HepG2 (cell line): ENCODE data around the gene CSKMT. TPM values are rescaled to one million over a fixed set of nuclear protein-coding genes. Genes with fewer than 3 reads are reported as not detected.
A peak's percentile ranks its signal among the peaks of the same experiment; 100 is the strongest.

Source experiments
- CCDC6 ChIP-seq: sonication (generic); formaldehyde crosslinking; IDR thresholded peaks from 2 replicates; pipeline ENCODE4 v1.8.1; 2022; ENCODE audit warnings: mild to moderate bottlenecking, missing genetic modification reagents, moderate library complexity
- CHD2 ChIP-seq: IDR thresholded peaks from 2 replicates; pipeline ENCODE4 v1.6.1; 2011; ENCODE audit warnings: low read depth, low read length, improper control_type of control experiment
- ELF4 ChIP-seq: sonication (generic); formaldehyde crosslinking; IDR thresholded peaks from 2 replicates; pipeline ENCODE4 v1.5.0; 2020; ENCODE audit warnings: missing genetic modification reagents, mild to moderate bottlenecking, moderate library complexity, borderline replicate concordance
- GATAD1 ChIP-seq: IDR thresholded peaks from 2 replicates; pipeline ENCODE4 v1.6.1; 2016; ENCODE audit warnings: missing genetic modification reagents, missing compliant biosample characterization
- HHEX ChIP-seq: IDR thresholded peaks from 2 replicates; pipeline ENCODE4 v1.6.1; 2016; ENCODE audit warnings: control low read depth
- ISX ChIP-seq: sonication (generic); formaldehyde crosslinking; conservative IDR thresholded peaks from 2 replicates; pipeline ENCODE4 v1.5.0; 2020; ENCODE audit warnings: missing genetic modification reagents
- KLF12 ChIP-seq: sonication (generic); formaldehyde crosslinking; IDR thresholded peaks from 2 replicates; pipeline ENCODE4 v1.4.0; 2020; ENCODE audit warnings: missing genetic modification reagents, borderline replicate concordance
- LCORL ChIP-seq, 2 experiments: fragments of 450-650 bp in 1 of 2; sonication (generic) in 1 of 2; formaldehyde crosslinking in 1 of 2; IDR thresholded peaks; 2 replicates each; pipeline versions ENCODE4 v1.5.0 to v1.6.1; 2017 to 2020; ENCODE audit warnings: antibody characterized with exemption in 1 of 2, missing genetic modification reagents in 1 of 2
- NFRKB ChIP-seq: fragments of 450-650 bp; IDR thresholded peaks from 2 replicates; pipeline ENCODE4 v1.6.1; 2017
- POGZ ChIP-seq: sonication (generic); formaldehyde crosslinking; IDR thresholded peaks from 2 replicates; pipeline ENCODE4 v1.4.0; 2020; ENCODE audit warnings: mild to moderate bottlenecking, missing genetic modification reagents
- REST ChIP-seq, 2 experiments: IDR thresholded peaks; 2 replicates each; pipeline ENCODE4 v1.6.1; 2011 to 2012; ENCODE audit warnings: low read length in 2 of 2, borderline replicate concordance in 1 of 2, low read depth in 1 of 2, mild to moderate bottlenecking in 1 of 2, moderate library complexity in 1 of 2
- TFAP4 ChIP-seq: sonication (generic); IDR thresholded peaks from 2 replicates; pipeline ENCODE4 v1.6.1; 2016; ENCODE audit warnings: low read depth, borderline replicate concordance
- TFE3 ChIP-seq: IDR thresholded peaks from 2 replicates; pipeline ENCODE4 v1.6.1; 2016
- ZNF251 ChIP-seq: sonication (generic); formaldehyde crosslinking; IDR thresholded peaks from 2 replicates; pipeline ENCODE4 v1.9.0; 2021; ENCODE audit warnings: mild to moderate bottlenecking, missing genetic modification reagents
- ZNF276 ChIP-seq: sonication (generic); formaldehyde crosslinking; IDR thresholded peaks from 2 replicates; pipeline ENCODE4 v1.4.0; 2020; ENCODE audit warnings: mild to moderate bottlenecking, low read depth, missing genetic modification reagents
- ZNF3 ChIP-seq: IDR thresholded peaks from 2 replicates; pipeline ENCODE4 v1.7.0; 2017; ENCODE audit warnings: inconsistent platforms
- ZNF720 ChIP-seq: sonication (generic); formaldehyde crosslinking; IDR thresholded peaks from 2 replicates; pipeline ENCODE4 v1.4.0; 2020; ENCODE audit warnings: missing genetic modification reagents
- ZNF781 ChIP-seq: sonication (generic); formaldehyde crosslinking; IDR thresholded peaks from 2 replicates; pipeline ENCODE4 v1.5.1; 2020; ENCODE audit warnings: borderline replicate concordance, mild to moderate bottlenecking, missing genetic modification reagents; ENCODE audit errors: not compliant biosample characterization
- polyA plus RNA-seq, 8 experiments: library from polyadenylated mRNA; depleted of rRNA in 3 of 8; stranded (reverse) in 7 of 8; unstranded in 1 of 8; fragments of >200 nt; fragmentation: Illumina TruSeq in 4 of 8; extraction: Trizol in 4 of 8; gene quantifications; 2 replicates each; pipeline versions ENCODE4 v1.2.1 to v1.2.3, GENCODE V29; 2011 to 2016; ENCODE audit warnings: low read depth in 4 of 8, missing spikeins in 1 of 8, mixed read lengths in 1 of 8; ENCODE audit not compliant: insufficient read depth in 1 of 8
- total RNA-seq, 5 experiments: library from RNA; depleted of rRNA; stranded (reverse); fragments of >200 nt; fragmentation: Illumina TruSeq; extraction: Trizol; gene quantifications; 2 replicates each; pipeline ENCODE4 v1.2.3, GENCODE V29; 2016; ENCODE audit warnings: low read depth in 1 of 5

CSKMT gene
- total and polyA plus RNA-seq, 2 of the 13 experiments (the other 11 are each of a cell fraction or from before 2014, with no cell fraction given) = 7.6 to 31.8 TPM

GRCh38 chr11:62645946-62646824 lies 18.9 kb upstream of the CSKMT start, which contains the start of gene GANAB (continued):
- no peak for TF ChIP-seq ZNF251 (CRISPR knock-in tag)
- peak; percentile 85 for TF ChIP-seq CCDC6 (CRISPR knock-in tag)
- TF ChIP-seq LCORL (IDR thresholded peaks at IDR 0.05) = no peak
- TF ChIP-seq LCORL (CRISPR knock-in tag; IDR thresholded peaks at IDR 0.05) = peak; percentile 32; the same call in 1 of the 2 replicates
- TF ChIP-seq ELF4 = no peak
- peak; percentile 59; the same call in 1 of the 2 replicates for TF ChIP-seq TFAP4
- 0 out of 2 replicates have a peak, but pooled peaks have one; percentile 30 for TF ChIP-seq POGZ (CRISPR knock-in tag)
- peak; percentile 26; the same call in 1 of the 2 replicates for TF ChIP-seq NFRKB
- no peak for TF ChIP-seq ZNF3 (CRISPR knock-in tag)
- TF ChIP-seq GATAD1 (CRISPR knock-in tag) = peak; percentile 79
- TF ChIP-seq REST (IDR thresholded peaks at IDR 0.05; ENCODE audit: borderline replicate concordance in 1 of 2, low read depth in 1 of 2, low read length in 2 of 2) = peak in 1 of 2 experiments; percentile 73; a peak in 1 of 4 replicates
- 0 out of 2 replicates have a peak, but pooled peaks have one; percentile 24 for TF ChIP-seq TFE3 (CRISPR knock-in tag)
- peak; percentile 43; the same call in 1 of the 2 replicates for TF ChIP-seq CHD2
- TF ChIP-seq ZNF720 = no peak
- no peak for TF ChIP-seq ZNF276
- no peak for TF ChIP-seq KLF12 (CRISPR knock-in tag)
- no peak for TF ChIP-seq HHEX (CRISPR knock-in tag)
- peak; percentile 41 for TF ChIP-seq ZNF781
- no peak for TF ChIP-seq ISX (CRISPR knock-in tag)
